Measurements from ENCODE around the gene NUP153. TPM values are rescaled to one million over a fixed set of nuclear protein-coding genes. Genes with fewer than 3 reads are reported as not detected.
A peak's percentile ranks its signal among the peaks of the same experiment; 100 is the strongest.

NUP153 gene
- total RNA-seq, 2 donors from 2014 or later: 59.0 to 61.4 TPM

DNA sequence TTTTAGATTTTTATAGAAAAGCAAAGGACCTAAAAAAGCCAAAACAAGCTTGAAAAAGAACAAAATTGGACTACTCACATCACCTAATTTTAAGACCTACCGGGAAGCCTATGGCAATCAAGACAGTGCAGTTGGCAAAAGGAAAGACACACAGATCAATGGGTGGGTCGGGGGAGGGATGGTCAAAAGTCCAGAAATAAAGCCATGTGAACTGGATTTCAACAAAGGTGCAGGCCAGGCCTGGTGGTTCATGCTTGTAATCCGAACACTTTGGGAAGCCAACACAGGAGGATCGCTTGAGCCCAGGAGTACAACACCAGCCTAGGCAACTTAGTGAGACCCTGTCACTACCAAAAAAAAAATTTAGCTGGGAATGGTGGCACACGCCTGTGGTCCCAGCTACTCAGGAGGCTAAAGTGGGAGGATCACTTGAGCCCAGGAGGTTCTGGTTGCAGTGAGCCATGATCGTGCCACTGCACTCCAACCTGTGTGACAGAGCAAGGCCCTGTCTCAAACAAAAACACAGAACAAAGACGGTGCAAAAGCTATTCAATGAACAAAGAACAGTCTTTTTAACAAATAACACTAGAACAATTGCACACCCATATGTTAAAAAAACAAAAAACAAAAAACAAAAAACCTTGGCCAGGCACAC is 34.5 kb downstream of the NUP153 start:
- no peaks in the 10 kb centered on the region for H3K9me3 Mint-ChIP-seq
- no peak overlapping the region for H3K4me3 Mint-ChIP-seq
- no peak for ATAC-seq (replicated peaks in 1 of 2)
- peaks cover 4 to 51% of the 10 kb centered on the region in 2 donors for H3K36me3 Mint-ChIP-seq (ENCODE audit: insufficient read depth in 2 of 2)
- H3K27me3 Mint-ChIP-seq (ENCODE audit: low read depth): no peaks in the 10 kb centered on the region
- H3K4me1 Mint-ChIP-seq (ENCODE audit: low read depth): peaks cover 25% of the 10 kb centered on the region
- no peak overlapping the region for H3K27ac Mint-ChIP-seq
- no peak for DNase-seq

DNA sequence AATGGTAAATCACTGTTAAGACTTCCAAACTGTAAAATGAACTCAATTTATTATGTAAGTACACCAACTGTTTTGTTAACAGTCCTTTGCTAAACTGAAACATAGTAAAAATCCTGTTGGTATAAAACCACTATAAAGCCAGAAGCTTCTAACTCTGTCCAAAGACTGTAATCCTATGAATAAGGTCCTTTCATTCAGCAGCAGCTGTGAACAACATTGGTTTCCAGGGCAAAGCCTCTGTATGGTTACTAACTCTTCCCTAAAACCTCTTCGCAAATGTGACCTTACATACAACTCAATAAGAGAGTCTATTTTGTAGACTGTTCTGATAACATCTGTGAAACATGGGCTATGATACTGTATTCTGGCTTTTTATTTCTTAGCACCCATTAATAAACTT is 40.1 kb downstream of the NUP153 start:
- Mint-ChIP-seq H3K4me3 (peak overlapping the region in 1 of 2 donors; percentile 49), H3K27me3 (ENCODE audit: low read depth) (no peaks in the 10 kb centered on the region), H3K27ac (peak overlapping the region; percentile 77), H3K4me1 (ENCODE audit: low read depth) (peaks cover 13% of the 10 kb centered on the region), H3K36me3 (ENCODE audit: insufficient read depth in 2 of 2) (peaks cover 5 to 46% of the 10 kb centered on the region in 2 donors), H3K9me3 (no peaks in the 10 kb centered on the region)
- ATAC-seq (replicated peaks in 1 of 2) (no peak), DNase-seq (no peak)

DNA sequence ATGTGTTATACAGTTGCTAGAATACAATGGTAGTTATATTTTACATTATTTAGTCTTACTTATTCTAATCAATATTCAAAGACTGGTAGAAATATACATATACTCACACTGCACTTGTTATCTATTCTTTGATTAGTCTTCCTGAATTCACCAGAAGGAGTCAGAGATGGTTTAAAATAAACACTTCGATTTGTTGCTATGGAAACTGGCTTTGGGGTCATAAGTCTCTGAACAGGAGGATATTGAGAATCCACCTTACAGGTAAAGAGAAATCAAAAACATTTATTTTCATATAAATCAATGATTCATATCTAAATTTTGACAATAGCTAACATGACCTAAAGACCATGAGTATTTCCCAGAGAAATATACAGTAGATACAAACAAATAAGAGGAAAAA is 41.6 kb downstream of the NUP153 start:
- no peak for DNase-seq
- Mint-ChIP-seq H3K4me1 (ENCODE audit: low read depth) (peaks cover 13% of the 10 kb centered on the region), H3K4me3 (no peak overlapping the region), H3K9me3 (no peaks in the 10 kb centered on the region), H3K36me3 (ENCODE audit: insufficient read depth in 2 of 2) (peaks cover 5 to 47% of the 10 kb centered on the region in 2 donors), H3K27ac (no peak overlapping the region), H3K27me3 (ENCODE audit: low read depth) (no peaks in the 10 kb centered on the region)
- no peak for ATAC-seq (replicated peaks in 1 of 2)

DNA sequence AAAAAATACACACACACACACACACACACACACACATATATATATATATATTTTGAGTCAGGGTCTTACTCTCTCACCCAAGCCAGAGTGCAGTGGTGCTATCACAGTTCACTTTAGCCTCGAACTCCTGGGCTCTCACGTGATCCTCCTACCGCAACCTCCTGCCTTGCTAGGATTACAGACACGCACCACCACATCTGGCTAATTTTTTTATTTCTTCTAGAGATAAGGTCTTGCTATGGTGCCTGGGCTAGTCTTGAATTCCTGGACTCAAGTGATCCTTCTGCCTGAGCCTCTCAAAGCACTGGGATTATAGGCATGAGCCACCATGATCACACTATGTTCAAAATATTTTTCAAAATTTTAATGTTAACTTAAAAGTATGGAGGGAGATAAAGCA is 43.5 kb downstream of the NUP153 start:
- no peak for ATAC-seq (replicated peaks in 1 of 2)
- H3K27me3 Mint-ChIP-seq (ENCODE audit: low read depth): no peaks in the 10 kb centered on the region
- peaks cover 13% of the 10 kb centered on the region for H3K4me1 Mint-ChIP-seq (ENCODE audit: low read depth)
- H3K4me3 Mint-ChIP-seq: no peak overlapping the region
- no peaks in the 10 kb centered on the region for H3K9me3 Mint-ChIP-seq
- DNase-seq: no peak
- peaks cover 8 to 43% of the 10 kb centered on the region in 2 donors for H3K36me3 Mint-ChIP-seq (ENCODE audit: insufficient read depth in 2 of 2)
- no peak overlapping the region for H3K27ac Mint-ChIP-seq

DNA sequence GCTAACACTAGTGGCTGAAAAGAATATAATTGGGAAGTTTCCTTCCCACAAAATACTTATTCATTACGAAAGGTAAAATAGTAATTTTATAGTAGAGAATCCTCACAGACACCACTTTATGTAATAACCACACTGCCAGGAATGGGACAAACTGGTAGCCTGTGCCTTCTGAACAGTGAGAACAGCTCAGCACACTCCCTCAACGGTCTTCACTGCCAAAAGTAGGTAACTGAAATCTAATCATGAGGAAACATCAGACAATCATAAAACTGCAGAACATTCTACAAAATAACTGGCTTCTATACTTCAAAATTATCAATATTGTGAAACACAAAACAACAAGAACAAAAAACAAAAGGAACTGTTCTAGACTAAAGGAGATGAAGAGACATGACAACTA is 44.1 kb downstream of the NUP153 start:
- Mint-ChIP-seq H3K36me3 (ENCODE audit: insufficient read depth in 2 of 2) (peaks cover 8 to 45% of the 10 kb centered on the region in 2 donors), H3K4me3 (no peak overlapping the region), H3K27ac (peak overlapping the region; percentile 45), H3K9me3 (no peaks in the 10 kb centered on the region), H3K4me1 (ENCODE audit: low read depth) (peaks cover 18% of the 10 kb centered on the region), H3K27me3 (ENCODE audit: low read depth) (no peaks in the 10 kb centered on the region)
- DNase-seq (no peak), ATAC-seq (replicated peaks in 1 of 2) (no peak)

DNA sequence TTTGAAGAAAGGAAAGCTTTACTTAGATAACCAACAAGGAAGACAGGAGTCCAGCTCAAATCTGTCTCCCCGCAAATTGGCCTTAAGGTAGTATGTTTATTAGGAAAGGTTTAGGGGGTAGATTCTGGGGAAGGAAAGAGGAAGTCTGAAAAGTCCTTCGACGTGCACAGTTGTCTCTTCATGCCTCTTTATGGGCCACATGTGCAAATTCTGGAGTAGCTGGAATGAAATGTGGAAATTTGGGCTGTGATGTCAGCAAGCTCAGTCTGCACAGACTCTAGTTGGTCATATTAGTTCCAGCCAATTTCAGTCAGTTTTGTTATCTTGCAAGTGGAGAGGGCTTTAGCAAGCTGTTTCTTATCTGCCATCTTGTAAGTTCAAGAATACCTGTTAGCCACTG is 50.1 kb downstream of the NUP153 start:
- H3K36me3 Mint-ChIP-seq (ENCODE audit: insufficient read depth in 2 of 2): peaks cover 3 to 35% of the 10 kb centered on the region in 2 donors
- H3K27ac Mint-ChIP-seq: no peak overlapping the region
- ATAC-seq (replicated peaks in 1 of 2): no peak
- H3K27me3 Mint-ChIP-seq (ENCODE audit: low read depth): no peaks in the 10 kb centered on the region
- DNase-seq: no peak
- H3K9me3 Mint-ChIP-seq: no peaks in the 10 kb centered on the region
- H3K4me1 Mint-ChIP-seq (ENCODE audit: low read depth): peaks cover 26% of the 10 kb centered on the region
- no peak overlapping the region for H3K4me3 Mint-ChIP-seq

DNA sequence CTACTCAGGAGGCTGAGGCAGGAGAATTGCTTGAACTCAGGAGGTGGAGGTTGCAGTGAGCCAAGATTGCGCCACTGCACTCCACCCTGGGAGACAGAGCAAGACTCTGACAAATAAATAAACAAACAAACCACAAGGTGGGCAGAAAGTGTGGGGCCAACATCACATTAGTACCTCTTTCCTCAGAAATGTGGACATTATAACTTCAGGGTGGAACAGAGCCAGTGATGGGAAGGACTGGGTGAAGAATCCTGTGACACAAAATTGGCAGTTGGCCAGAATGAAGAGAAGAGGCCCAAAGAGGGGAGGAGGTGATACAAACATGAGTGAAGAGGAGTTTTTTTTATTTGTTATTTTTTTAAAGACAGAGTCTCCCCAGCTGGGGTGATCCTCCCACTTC is 50.6 kb downstream of the NUP153 start:
- ATAC-seq (replicated peaks in 1 of 2): no peak
- Mint-ChIP-seq H3K27ac (no peak overlapping the region), H3K27me3 (ENCODE audit: low read depth) (no peaks in the 10 kb centered on the region), H3K36me3 (ENCODE audit: insufficient read depth in 2 of 2) (peaks cover 3 to 30% of the 10 kb centered on the region in 2 donors), H3K4me1 (ENCODE audit: low read depth) (peaks cover 26% of the 10 kb centered on the region), H3K4me3 (no peak overlapping the region), H3K9me3 (no peaks in the 10 kb centered on the region)
- no peak for DNase-seq

DNA sequence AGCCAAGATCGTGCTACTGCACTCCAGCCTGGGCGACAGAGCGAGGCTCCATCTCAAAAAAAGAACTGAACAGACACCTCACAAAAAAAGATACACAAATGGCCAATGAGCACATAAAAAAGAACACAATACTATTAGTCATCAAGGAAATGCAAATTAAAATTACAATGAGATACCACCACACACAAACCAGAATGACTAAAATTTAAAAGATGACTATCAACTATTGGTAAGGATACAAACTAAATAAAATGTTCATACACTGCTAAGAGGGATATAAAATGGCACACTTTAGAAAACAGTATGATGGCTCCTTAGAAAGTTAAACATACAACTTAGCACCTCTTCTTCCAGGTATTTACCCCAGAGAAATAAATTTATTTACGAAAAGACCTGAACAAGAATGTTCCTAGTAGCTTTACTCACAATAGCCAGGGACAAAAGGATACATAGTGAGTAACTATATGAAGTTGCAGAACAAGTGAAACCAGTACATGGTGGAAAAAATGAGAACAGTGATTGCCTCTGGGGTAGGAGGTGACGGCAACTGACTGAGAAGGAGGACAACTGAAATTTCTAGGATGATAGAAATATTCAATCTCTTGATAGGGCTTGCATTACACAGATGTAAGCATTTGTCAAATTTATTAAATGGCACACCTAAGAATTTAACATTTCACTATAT is 53.4 kb downstream of the NUP153 start:
- H3K36me3 Mint-ChIP-seq (ENCODE audit: insufficient read depth in 2 of 2): peaks cover 5 to 28% of the 10 kb centered on the region in 2 donors

DNA sequence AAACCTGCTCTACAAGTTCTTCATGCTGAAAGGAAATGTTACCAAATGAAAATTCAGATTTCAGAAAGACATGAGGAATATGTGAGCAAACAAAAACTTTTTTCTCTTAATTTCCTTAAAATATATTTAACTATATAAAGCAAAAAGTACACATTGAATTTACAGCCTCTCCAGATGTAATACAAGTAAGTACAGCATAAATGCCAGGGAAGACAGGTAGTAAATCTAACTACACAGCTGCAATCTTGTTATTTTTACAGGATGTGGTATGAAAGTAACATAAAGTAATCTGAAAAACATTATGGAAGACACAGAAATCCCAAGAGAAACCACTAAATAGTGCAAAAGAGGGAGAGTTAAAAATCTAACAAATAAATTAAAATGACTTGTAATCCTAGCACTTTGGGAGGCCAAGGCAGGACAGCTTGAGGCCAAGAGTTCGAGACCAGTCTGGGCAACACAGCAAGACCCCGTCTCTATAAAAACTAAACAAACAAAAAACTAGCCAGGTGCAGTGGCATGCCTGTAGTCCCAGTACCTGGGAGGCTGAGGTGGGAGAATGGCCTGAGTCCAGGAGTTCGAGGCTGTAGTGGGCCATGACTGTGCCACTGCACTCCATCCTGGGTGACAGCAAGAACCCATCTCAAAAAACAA is 55.9 kb downstream of the NUP153 start:
- H3K9me3 Mint-ChIP-seq: no peaks in the 10 kb centered on the region
- H3K27me3 Mint-ChIP-seq (ENCODE audit: low read depth): no peaks in the 10 kb centered on the region
- H3K27ac Mint-ChIP-seq: no peak overlapping the region
- ATAC-seq (replicated peaks in 1 of 2) (no peak), DNase-seq (no peak)
- H3K36me3 Mint-ChIP-seq (ENCODE audit: insufficient read depth in 2 of 2): peaks cover 10 to 41% of the 10 kb centered on the region in 2 donors
- no peak overlapping the region for H3K4me3 Mint-ChIP-seq
- peaks cover 21% of the 10 kb centered on the region for H3K4me1 Mint-ChIP-seq (ENCODE audit: low read depth)

More for the DNA sequence above, 53.4 kb downstream of the NUP153 start:
- peak overlapping the region; percentile 63 for H3K27ac Mint-ChIP-seq
- no peaks in the 10 kb centered on the region for H3K9me3 Mint-ChIP-seq
- H3K27me3 Mint-ChIP-seq (ENCODE audit: low read depth): no peaks in the 10 kb centered on the region
- peaks cover 26% of the 10 kb centered on the region for H3K4me1 Mint-ChIP-seq (ENCODE audit: low read depth)
- H3K4me3 Mint-ChIP-seq: peak overlapping the region in 1 of 2 donors; percentile 7
- DNase-seq (peak in 1 of 2 donors; percentile 3), ATAC-seq (replicated peaks in 1 of 2) (peak; percentile 89 to 90)

DNA sequence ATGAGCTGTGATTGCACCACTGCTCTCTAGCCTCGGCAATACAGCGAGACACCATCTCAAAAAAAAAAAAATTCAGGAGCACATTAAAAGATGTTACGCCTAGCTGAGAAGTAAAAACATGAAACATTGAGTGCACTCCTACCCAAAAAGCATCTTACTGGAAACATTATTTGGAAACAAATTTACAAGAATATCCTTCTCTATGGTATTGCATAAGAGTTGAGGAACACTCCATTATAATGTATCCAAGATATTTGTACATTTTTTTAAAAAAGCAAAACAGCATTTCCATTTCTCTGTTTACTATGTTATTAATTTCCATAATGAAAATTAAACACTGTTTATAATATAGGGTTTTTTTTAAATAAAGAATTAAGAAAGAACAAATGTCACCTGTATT is 58.0 kb downstream of the NUP153 start:
- peaks cover 13 to 50% of the 10 kb centered on the region in 2 donors for H3K36me3 Mint-ChIP-seq (ENCODE audit: insufficient read depth in 2 of 2)
- no peak for ATAC-seq (replicated peaks in 1 of 2)
- H3K27ac Mint-ChIP-seq: no peak overlapping the region
- H3K4me3 Mint-ChIP-seq: no peak overlapping the region
- DNase-seq: no peak
- H3K9me3 Mint-ChIP-seq: no peaks in the 10 kb centered on the region
- H3K4me1 Mint-ChIP-seq (ENCODE audit: low read depth): peaks cover 10% of the 10 kb centered on the region
- H3K27me3 Mint-ChIP-seq (ENCODE audit: low read depth): no peaks in the 10 kb centered on the region

DNA sequence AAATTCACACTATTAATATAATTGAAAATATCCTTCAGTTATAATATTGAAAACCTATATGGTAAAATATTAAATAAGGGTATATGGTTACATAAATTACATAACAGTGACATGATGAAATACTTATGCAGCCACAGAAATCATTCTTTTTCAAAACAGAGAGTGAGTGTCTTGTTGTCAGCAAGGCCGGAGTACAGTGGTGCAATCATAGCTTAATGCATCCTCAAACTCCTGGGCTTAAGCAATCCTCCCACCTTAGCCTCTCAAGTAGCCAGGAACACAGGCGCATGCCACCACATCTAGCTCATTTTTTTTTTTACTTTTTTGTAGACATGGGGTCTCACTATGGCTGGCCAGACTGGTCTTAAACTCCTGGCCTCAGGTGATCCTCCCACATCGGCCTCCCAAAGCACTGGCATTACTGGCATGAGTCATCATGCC is 66.2 kb downstream of the NUP153 start:
- Mint-ChIP-seq H3K9me3 (no peaks in the 10 kb centered on the region), H3K27ac (peak overlapping the region; percentile 66), H3K4me1 (ENCODE audit: low read depth) (peaks cover 38% of the 10 kb centered on the region), H3K27me3 (ENCODE audit: low read depth) (no peaks in the 10 kb centered on the region), H3K4me3 (no peak overlapping the region), H3K36me3 (ENCODE audit: insufficient read depth in 2 of 2) (peaks cover 14 to 58% of the 10 kb centered on the region in 2 donors)
- ATAC-seq (replicated peaks in 1 of 2) (no peak), DNase-seq (no peak)

DNA sequence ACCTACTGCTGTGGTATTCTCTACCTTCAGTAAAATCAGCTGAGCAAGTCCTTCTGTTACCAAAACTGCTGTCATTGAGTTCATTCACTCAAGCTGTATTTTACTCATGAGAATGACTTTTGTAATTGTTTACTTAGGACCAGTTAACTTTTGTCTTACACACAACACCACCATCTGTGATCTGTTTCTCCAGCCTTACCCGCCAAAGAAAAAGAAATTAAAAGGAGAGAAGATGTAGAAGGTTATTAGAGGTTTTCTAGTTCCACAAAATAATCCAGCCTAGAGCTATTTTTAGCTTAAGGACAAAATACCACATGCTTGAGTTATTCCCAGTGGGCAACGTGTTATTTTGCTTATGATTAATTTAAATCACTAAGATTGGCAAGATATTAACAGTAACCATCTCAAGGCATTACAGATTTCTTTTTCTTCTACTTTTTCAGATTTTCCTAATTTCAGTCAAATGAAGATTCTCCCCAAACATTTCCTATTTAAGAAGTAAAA is 68.5 kb downstream of the NUP153 start:
- peak overlapping the region; percentile 32 for H3K27ac Mint-ChIP-seq
- no peaks in the 10 kb centered on the region for H3K27me3 Mint-ChIP-seq (ENCODE audit: low read depth)
- no peak overlapping the region for H3K4me3 Mint-ChIP-seq
- peaks cover 18 to 54% of the 10 kb centered on the region in 2 donors for H3K36me3 Mint-ChIP-seq (ENCODE audit: insufficient read depth in 2 of 2)
- H3K9me3 Mint-ChIP-seq: no peaks in the 10 kb centered on the region
- DNase-seq (no peak), ATAC-seq (replicated peaks in 1 of 2) (peak; percentile 11 to 43)
- peaks cover 57% of the 10 kb centered on the region for H3K4me1 Mint-ChIP-seq (ENCODE audit: low read depth)

DNA sequence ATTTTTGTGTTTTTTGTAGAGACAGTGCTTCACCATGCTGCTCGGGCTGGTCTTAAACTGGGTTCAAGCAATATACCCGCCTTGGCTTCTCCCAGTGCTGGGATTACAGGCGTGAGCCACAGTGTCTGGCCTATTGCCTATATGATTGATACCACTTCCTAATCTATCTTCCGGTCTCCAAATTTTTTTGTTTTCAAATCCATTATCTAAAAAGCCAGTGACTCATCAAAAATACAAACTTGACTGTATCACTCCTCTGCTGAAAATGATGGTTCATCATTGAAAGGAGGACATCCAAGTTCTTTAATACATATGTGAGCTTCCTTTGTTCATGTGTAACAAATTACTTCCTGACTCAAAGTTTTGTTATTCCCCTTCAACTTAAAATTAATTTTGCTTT is 71.2 kb downstream of the NUP153 start:
- Mint-ChIP-seq H3K4me1 (ENCODE audit: low read depth) (peaks cover 55% of the 10 kb centered on the region), H3K9me3 (no peaks in the 10 kb centered on the region), H3K4me3 (peak overlapping the region in 1 of 2 donors; percentile 60), H3K27me3 (ENCODE audit: low read depth) (no peaks in the 10 kb centered on the region), H3K27ac (peak overlapping the region; percentile 82), H3K36me3 (ENCODE audit: insufficient read depth in 2 of 2) (peaks cover 17 to 63% of the 10 kb centered on the region in 2 donors)
- DNase-seq (no peak), ATAC-seq (replicated peaks in 1 of 2) (no peak)
